GM12878 (cell line): ENCODE results near the gene SSBP3. TPM values are rescaled to one million over a fixed set of nuclear protein-coding genes. Genes with fewer than 3 reads are reported as not detected.
A peak's percentile ranks its signal among the peaks of the same experiment; 100 is the strongest.

Experiments
- ATAC-seq: fragments of 200-7000 bp; cut with Tn5 transposase; 3 replicates; pipeline ENCODE4 v1.9.1; 2020; ENCODE audit warnings: mild to moderate bottlenecking, moderate library complexity
- BruUV-seq: library from RNA; stranded (reverse); fragments of 400-500 nt; replicated peaks from 2 replicates; lab custom pipeline; 2021; lab: Mats Ljungman, UMichigan
- CTCF ChIA-PET: fragments of 300-600 bp; sonication (Branson Sonifier 250); formaldehyde crosslinking; extraction: SDS; loops from one replicate; lab custom pipeline; 2021; ENCODE audit warnings: inconsistent platforms; lab: Yijun Ruan, JAX
- POLR2A ChIA-PET: fragments of 350-600 bp; formaldehyde crosslinking; extraction: SDS; loops from one replicate; lab custom pipeline; 2021; ENCODE audit warnings: inconsistent platforms; lab: Charles Lee
- RAD21 ChIA-PET: fragments of 300-600 bp; sonication (Branson Sonifier 250); formaldehyde crosslinking; loops from one replicate; lab custom pipeline; 2023; ENCODE audit warnings: antibody characterized with exemption; ENCODE audit not compliant: unreplicated experiment; lab: Charles Lee
- SMC1A ChIA-PET: fragments of 300-600 bp; sonication (Branson Sonifier 250); formaldehyde crosslinking; loops from one replicate; lab custom pipeline; 2023; ENCODE audit not compliant: unreplicated experiment, uncharacterized antibody; lab: Charles Lee
- DNase-seq: peaks from one replicate; pipeline ENCODE4 v3.0.0-alpha.2; 2011; ENCODE audit warnings: low read depth, low spot score
- FAIRE-seq: peaks from 3 replicates; lab custom pipeline; 2011; peaks lifted over from hg19 to GRCh38; lab: Jason Lieb, UNC
- H2AFZ ChIP-seq: 2 replicates; pipeline ENCODE4 v1.6.0; 2011; ENCODE audit warnings: low read depth, low read length, control low read depth; ENCODE audit not compliant: control insufficient read depth
- H3K27ac ChIP-seq: 2 replicates; pipeline ENCODE4 v1.5.1; 2011; ENCODE audit warnings: control low read depth; ENCODE audit not compliant: control insufficient read depth, insufficient read depth
- H3K27me3 ChIP-seq, 2 experiments: replicated peaks in 1 of 2; 2 replicates each; pipeline versions ENCODE4 v1.6.0 to v1.6.1; 2011; ENCODE audit warnings: low read length in 1 of 2; ENCODE audit not compliant: control insufficient read depth in 2 of 2, insufficient read depth in 2 of 2
- H3K36me3 ChIP-seq, 2 experiments: 2 replicates each; pipeline ENCODE4 v1.5.1; 2011; ENCODE audit warnings: low read length in 1 of 2; ENCODE audit not compliant: control insufficient read depth in 2 of 2, insufficient read depth in 2 of 2
- H3K4me1 ChIP-seq: 2 replicates; pipeline ENCODE4 v1.6.1; 2011; ENCODE audit warnings: mild to moderate bottlenecking, low read length, moderate library complexity, mixed read lengths; ENCODE audit not compliant: control insufficient read depth, insufficient read depth
- H3K4me2 ChIP-seq: 2 replicates; pipeline ENCODE4 v1.6.0; 2011; ENCODE audit warnings: control low read depth; ENCODE audit not compliant: control insufficient read depth, insufficient read depth
- H3K4me3 ChIP-seq: fragments of 200-600 bp; sonication (generic); 2 replicates; pipeline ENCODE4 v1.5.1; 2016
- H3K79me2 ChIP-seq: 2 replicates; pipeline ENCODE4 v1.6.0; 2011; ENCODE audit warnings: low read length; ENCODE audit not compliant: control insufficient read depth, insufficient read depth
- H3K9ac ChIP-seq: 2 replicates; pipeline ENCODE4 v1.8.0; 2011; ENCODE audit warnings: low read length, control low read depth, mixed read lengths; ENCODE audit not compliant: control insufficient read depth, insufficient read depth
- H3K9me3 ChIP-seq: replicated peaks from 3 replicates; pipeline ENCODE4 v1.5.1; 2011; ENCODE audit warnings: mild to moderate bottlenecking, low read length; ENCODE audit not compliant: control insufficient read depth, insufficient read depth
- H4K20me1 ChIP-seq: 2 replicates; pipeline ENCODE4 v1.6.0; 2011; ENCODE audit not compliant: control insufficient read depth, insufficient read depth
- ASH2L ChIP-seq: fragments of 300-600, 200-600 bp; sonication (generic); IDR thresholded peaks from 2 replicates; pipeline ENCODE4 v1.6.1; 2017; ENCODE audit warnings: low read depth, mild to moderate bottlenecking, borderline replicate concordance
- BMI1 ChIP-seq: fragments of 450-650 bp; IDR thresholded peaks from 2 replicates; pipeline ENCODE4 v1.6.1; 2016; ENCODE audit warnings: mild to moderate bottlenecking, moderate library complexity, borderline replicate concordance
- CTCF ChIP-seq, 3 experiments: IDR thresholded peaks in 2 of 3; conservative IDR thresholded peaks in 1 of 3; 2 replicates each; pipeline ENCODE4 v1.5.1; 2011; ENCODE audit warnings: low read depth in 3 of 3, low read length in 3 of 3, mild to moderate bottlenecking in 3 of 3, control low read depth in 2 of 3, moderate library complexity in 2 of 3, inconsistent platforms in 1 of 3, mixed read lengths in 1 of 3; ENCODE audit not compliant: control insufficient read depth in 2 of 3, insufficient read depth in 1 of 3; ENCODE audit errors: extremely low read depth in 1 of 3
- IKZF2 ChIP-seq, 2 experiments: fragments of 450-650 bp; IDR thresholded peaks; 2 replicates each; pipeline ENCODE4 v1.6.1; 2017; ENCODE audit warnings: mild to moderate bottlenecking in 2 of 2, moderate library complexity in 2 of 2
- MYB ChIP-seq: fragments of 150-350 bp; IDR thresholded peaks from 2 replicates; pipeline ENCODE4 v1.6.1; 2014; ENCODE audit warnings: mild to moderate bottlenecking, low read depth, low read length, borderline replicate concordance
- POLR2A ChIP-seq: IDR thresholded peaks from 2 replicates; pipeline ENCODE4 v1.6.1; 2011; ENCODE audit warnings: low read depth, mild to moderate bottlenecking, low read length
- ZBTB33 ChIP-seq: fragments of 450-650 bp; IDR thresholded peaks from 2 replicates; pipeline ENCODE4 v1.6.1; 2017; ENCODE audit warnings: mild to moderate bottlenecking
- ZNF207 ChIP-seq: fragments of 450-650 bp; IDR thresholded peaks from 2 replicates; pipeline ENCODE4 v1.6.1; 2014; ENCODE audit warnings: antibody characterized with exemption, mild to moderate bottlenecking, borderline replicate concordance
- ZZZ3 ChIP-seq: IDR thresholded peaks from 2 replicates; pipeline ENCODE4 v1.6.1; 2011; ENCODE audit warnings: low read depth; ENCODE audit not compliant: control insufficient read depth, insufficient read length
- WGBS: methylation state at CpG from one replicate; pipeline ENCODE4 v1.1.6; 2016; ENCODE audit warnings: low lambda C conversion rate; ENCODE audit not compliant: insufficient replicate concordance, insufficient coverage; ENCODE audit errors: missing lambda C conversion rate; 5-methylcytosine and 5-hydroxymethylcytosine counted together
- in situ Hi-C: fragments of 300-500 bp; cut with MboI; formaldehyde crosslinking; loops from 9 replicates; pipeline ENCODE4 v1.14.3; 2018; ENCODE audit warnings: mixed read lengths
- intact Hi-C: fragments of 100-400 bp; cut with micrococcal nuclease; formaldehyde crosslinking; loops from one replicate; pipeline ENCODE4 v1.14.2; 2022; ENCODE audit not compliant: unreplicated experiment
- polyA plus RNA-seq, 11 experiments: library from polyadenylated mRNA; depleted of rRNA in 4 of 11; unstranded in 6 of 11; stranded (reverse) in 5 of 11; fragments of >200 nt; fragmentation: Nextera tagmentation in 4 of 11; fragmentation: Illumina TruSeq in 1 of 11; extraction: Ambion mirVana in 4 of 11; extraction: Trizol in 1 of 11; gene quantifications; 1 replicate in 1 of 11; 2 replicates in 10 of 11; pipeline versions ENCODE4 v1.2.1 to v1.2.3, GENCODE V29; 2011 to 2016; ENCODE audit warnings: inconsistent platforms in 2 of 11, missing spikeins in 2 of 11, low read depth in 1 of 11
- total RNA-seq, 4 experiments: library from RNA; depleted of rRNA in 3 of 4; stranded (reverse); fragments of >200 nt in 3 of 4; fragmentation: Illumina TruSeq in 1 of 4; extraction: Trizol in 1 of 4; gene quantifications; 2 replicates each; pipeline versions ENCODE4 v1.2.1 to v1.2.3, GENCODE V29; 2013 to 2021

SSBP3 gene
- total and polyA plus RNA-seq, 10 of the 15 experiments (the other 5 are each of a cell fraction or from before 2014, with no cell fraction given): 4.1 to 51.7 (median 17.1) TPM

GRCh38 chr1:54357967-54358366 lies 48.2 kb downstream of the SSBP3 start:
- Histone ChIP-seq H2AFZ (no peak overlapping the region), H3K27ac (no peak overlapping the region), H3K79me2 (peaks cover 29% of the 10 kb centered on the region), H3K4me2 (no peak overlapping the region), H3K36me3 (peaks cover 0 to 6% of the 10 kb centered on the region in 2 experiments; a peak in 2 of 4 replicates), H3K4me1 (peaks cover 24% of the 10 kb centered on the region), H3K27me3 (no peaks in the 10 kb centered on the region), H3K9me3 (no peaks in the 10 kb centered on the region), H4K20me1 (no peaks in the 10 kb centered on the region), H3K4me3 (no peak overlapping the region), H3K9ac (no peak overlapping the region)
- BruUV-seq: no TSS peak
- ATAC-seq (no peak), FAIRE-seq (no peak), DNase-seq (no peak)
- intact Hi-C loops: loop anchor here (2.0 to 5.0 kb wide), 2 partner anchors 49 to 131 kb away; partner anchors contain the start of gene SSBP3
- ChIA-PET POLR2A (interaction anchor here (0.6 to 3.2 kb wide), 4 partner anchors 9 to 173 kb away, joined by 4 to 13 read pairs (median 10); partner anchors contain the start of gene SSBP3), CTCF (interaction anchor here (0.6 to 5.1 kb wide), 5 partner anchors 26 to 528 kb away, joined by 3 to 25 read pairs (median 3); partner anchors contain the start of gene TTC22), SMC1A (interaction anchor here (0.9 to 4.4 kb wide), 8 partner anchors 9 to 131 kb away, joined by 3 to 26 read pairs (median 4); no protein-coding TSS in a partner anchor), RAD21 (interaction anchor here (1.0 to 2.3 kb wide), 5 partner anchors 16 to 131 kb away, joined by 4 to 7 read pairs (median 5); partner anchors contain the start of gene SSBP3)
- 83% methylated on average over 5 of the region's 5 CpGs for WGBS
- TF ChIP-seq ZNF207 (no peak), MYB (no peak), ASH2L (no peak)
- in situ Hi-C loops: no loop called here

GRCh38 chr1:54356680-54357147 lies 49.5 kb downstream of the SSBP3 start:
- FAIRE-seq: peak; percentile 90
- peak; percentile 93 for ATAC-seq
- peak overlapping the region; percentile 34; the same call in 1 of the 2 replicates for H3K4me3 ChIP-seq
- CTCF ChIA-PET: interaction anchor here (0.7 to 1.4 kb wide), 2 partner anchors 44 to 84 kb away, joined by 3 to 5 read pairs; no protein-coding TSS in a partner anchor
- peak; percentile 33 for DNase-seq
- BruUV-seq: no TSS peak
- H3K9ac ChIP-seq: peak overlapping the region; percentile 43
- H3K9me3 ChIP-seq: no peaks in the 10 kb centered on the region
- peaks cover 0 to 6% of the 10 kb centered on the region in 2 experiments; a peak in 2 of 4 replicates for H3K36me3 ChIP-seq
- H3K4me2 ChIP-seq: peak overlapping the region; percentile 51
- H3K27ac ChIP-seq: peak overlapping the region; percentile 66
- POLR2A ChIA-PET: interaction anchor here (0.8 to 1.8 kb wide), 3 partner anchors 14 to 50 kb away, joined by 4 to 11 read pairs (median 7); partner anchors contain the start of gene SSBP3
- RAD21 ChIA-PET: interaction anchor here (1.2 to 2.3 kb wide), 4 partner anchors 20 to 133 kb away, joined by 3 to 8 read pairs (median 6); partner anchors contain the start of gene SSBP3
- H3K79me2 ChIP-seq: peaks cover 28% of the 10 kb centered on the region
- H3K27me3 ChIP-seq: no peaks in the 10 kb centered on the region
- intact Hi-C loops: loop anchor here (1.0 to 5.0 kb wide), 3 partner anchors 20 to 132 kb away; partner anchors contain the start of gene SSBP3
- H2AFZ ChIP-seq: peak overlapping the region; percentile 11
- H3K4me1 ChIP-seq: peaks cover 20% of the 10 kb centered on the region
- in situ Hi-C loops: no loop called here
- no peaks in the 10 kb centered on the region for H4K20me1 ChIP-seq
- SMC1A ChIA-PET: interaction anchor here (0.8 to 2.9 kb wide), 5 partner anchors 14 to 230 kb away, joined by 3 to 9 read pairs (median 3); partner anchors contain the start of gene SSBP3
- 4% methylated on average over 9 of the region's 9 CpGs for WGBS
- no peak for TF ChIP-seq ZBTB33
- peak; percentile 36; the same call in 1 of the 2 replicates for TF ChIP-seq POLR2A
- TF ChIP-seq ZZZ3: no peak
- peak in 1 of 2 experiments; percentile 23; a peak in 1 of 4 replicates for TF ChIP-seq IKZF2 (IDR thresholded peaks at IDR 0.05)
- peak; percentile 23 to 40 (median 38); a peak in 4 of 6 replicates for TF ChIP-seq CTCF (IDR thresholded peaks at IDR 0.05 in 2 of 3, conservative IDR thresholded peaks at IDR 0.05 in 1 of 3; ENCODE audit: control insufficient read depth in 2 of 3, extremely low read depth in 1 of 3, insufficient read depth in 1 of 3, low read depth in 3 of 3, low read length in 3 of 3)
- no peak for TF ChIP-seq BMI1
